Caco-2 (cell line): ENCODE measurements around the gene RASGRP3. TPM values are rescaled to one million over a fixed set of nuclear protein-coding genes. Genes with fewer than 3 reads are reported as not detected.

Experiments used
- BruUV-seq: library from RNA; stranded (reverse); fragments of 400-500 nt; replicated peaks from 2 replicates; lab custom pipeline; 2021; lab: Mats Ljungman, UMichigan
- CTCF ChIA-PET: fragments of 300-600 bp; sonication (Branson Sonifier 250); formaldehyde crosslinking; loops from one replicate; lab custom pipeline; 2022; ENCODE audit warnings: antibody characterized with exemption; lab: Charles Lee
- POLR2A ChIA-PET: fragments of 300-600 bp; sonication (Branson Sonifier 250); formaldehyde crosslinking; loops from one replicate; lab custom pipeline; 2022; ENCODE audit warnings: antibody characterized with exemption; lab: Charles Lee
- DNase-seq, 2 experiments: peaks; one replicate each; pipeline versions ENCODE4 v3.0.0 to v3.0.0-alpha.2; 2020 to 2022
- H3K27me3 ChIP-seq: replicated peaks from 2 replicates; pipeline ENCODE4 v1.6.0; 2011; ENCODE audit warnings: low read length; ENCODE audit not compliant: control insufficient read depth, insufficient read depth
- H3K36me3 ChIP-seq: 2 replicates; pipeline ENCODE4 v1.5.1; 2011; ENCODE audit warnings: low read length; ENCODE audit not compliant: control insufficient read depth, insufficient read depth
- H3K4me1 ChIP-seq: fragments of 250-450 bp; sonication (Bioruptor Pico); 2 replicates; pipeline ENCODE4 v1.5.1; 2020; ENCODE audit warnings: mild to moderate bottlenecking
- H3K4me3 ChIP-seq: 2 replicates; pipeline ENCODE4 v1.5.1; 2011; ENCODE audit warnings: low read depth, mild to moderate bottlenecking, control low read depth, low read length
- H3K9me3 ChIP-seq: fragments of 250-450 bp; sonication (Bioruptor Pico); 2 replicates; pipeline ENCODE4 v1.5.1; 2020; ENCODE audit warnings: mild to moderate bottlenecking, moderate library complexity
- H3K27ac Mint-ChIP-seq: one replicate; pipeline ENCODE4 v1.8.0; 2022; ENCODE audit warnings: mixed read lengths; ENCODE audit not compliant: unreplicated experiment
- H3K27me3 Mint-ChIP-seq: one replicate; pipeline ENCODE4 v1.8.0; 2022; ENCODE audit warnings: mixed read lengths; ENCODE audit not compliant: insufficient read depth, unreplicated experiment
- H3K36me3 Mint-ChIP-seq: one replicate; pipeline ENCODE4 v1.8.0; 2022; ENCODE audit warnings: mild to moderate bottlenecking, mixed read lengths; ENCODE audit not compliant: insufficient read depth, unreplicated experiment
- H3K4me1 Mint-ChIP-seq: one replicate; pipeline ENCODE4 v1.8.0; 2022; ENCODE audit warnings: low read depth, mixed read lengths; ENCODE audit not compliant: unreplicated experiment
- H3K4me3 Mint-ChIP-seq: one replicate; pipeline ENCODE4 v1.8.0; 2022; ENCODE audit warnings: mild to moderate bottlenecking, moderate library complexity, mixed read lengths; ENCODE audit not compliant: unreplicated experiment
- H3K9me3 Mint-ChIP-seq: one replicate; pipeline ENCODE4 v1.8.0; 2022; ENCODE audit warnings: mixed read lengths; ENCODE audit not compliant: unreplicated experiment
- CTCF ChIP-seq, 2 experiments: fragments of 200-600 bp in 1 of 2; IDR thresholded peaks; 1 replicate in 1 of 2; 2 replicates in 1 of 2; pipeline versions ENCODE4 v1.5.1 to v1.8.0; 2011 to 2022; ENCODE audit warnings: antibody characterized with exemption in 1 of 2, control low read depth in 1 of 2, inconsistent platforms in 1 of 2, low read depth in 1 of 2, low read length in 1 of 2, mild to moderate bottlenecking in 1 of 2, moderate library complexity in 1 of 2; ENCODE audit not compliant: insufficient read depth in 1 of 2, severe bottlenecking in 1 of 2, unreplicated experiment in 1 of 2
- intact Hi-C: fragments of 100-400 bp; cut with micrococcal nuclease; formaldehyde crosslinking; loops from one replicate; pipeline ENCODE4 v1.10.0; 2022; ENCODE audit not compliant: unreplicated experiment
- total RNA-seq: library from RNA; stranded (reverse); gene quantifications from 2 replicates; pipeline ENCODE4 v1.2.3, GENCODE V29; 2022

RASGRP3 gene
- total RNA-seq, 1 experiment from 2014 or later: 9.2 TPM

DNA sequence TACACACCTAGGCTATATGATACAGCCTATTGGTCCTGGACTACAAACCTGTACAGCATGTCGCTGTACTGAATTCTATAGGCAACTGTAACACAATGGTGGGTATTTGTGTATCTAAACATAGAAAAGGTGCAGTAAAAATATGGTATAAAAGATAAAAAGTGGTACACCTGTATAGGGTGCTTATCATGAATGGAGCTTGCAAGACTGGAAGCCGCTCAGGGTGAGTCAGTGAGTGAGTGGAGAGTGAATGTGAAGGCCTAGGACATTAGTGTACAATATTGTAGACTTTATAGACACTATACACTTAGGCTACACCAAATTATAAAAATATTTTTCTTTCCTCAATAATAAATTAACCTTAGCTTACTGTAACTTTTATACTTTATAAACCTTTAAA, 41.8 kb downstream of the RASGRP3 start:
- intact Hi-C loops: no loop called here
- TF ChIP-seq CTCF (IDR thresholded peaks at IDR 0.05; ENCODE audit: insufficient read depth in 1 of 2, low read depth in 1 of 2, low read length in 1 of 2, severe bottlenecking in 1 of 2, unreplicated experiment in 1 of 2): no peak
- no peaks in the 10 kb centered on the region for H3K9me3 ChIP-seq
- Mint-ChIP-seq H3K27me3 (no peaks in the 10 kb centered on the region), H3K4me1 (no peaks in the 10 kb centered on the region), H3K27ac (no peak overlapping the region), H3K4me3 (no peak overlapping the region), H3K9me3 (no peaks in the 10 kb centered on the region), H3K36me3 (no peaks in the 10 kb centered on the region)
- ChIA-PET CTCF (no interaction called here), POLR2A (no interaction called here)
- no TSS peak for BruUV-seq
- no peaks in the 10 kb centered on the region for H3K36me3 ChIP-seq
- no peaks in the 10 kb centered on the region for H3K27me3 ChIP-seq
- DNase-seq: no peak
- H3K4me1 ChIP-seq: no peaks in the 10 kb centered on the region
- no peak overlapping the region for H3K4me3 ChIP-seq

DNA sequence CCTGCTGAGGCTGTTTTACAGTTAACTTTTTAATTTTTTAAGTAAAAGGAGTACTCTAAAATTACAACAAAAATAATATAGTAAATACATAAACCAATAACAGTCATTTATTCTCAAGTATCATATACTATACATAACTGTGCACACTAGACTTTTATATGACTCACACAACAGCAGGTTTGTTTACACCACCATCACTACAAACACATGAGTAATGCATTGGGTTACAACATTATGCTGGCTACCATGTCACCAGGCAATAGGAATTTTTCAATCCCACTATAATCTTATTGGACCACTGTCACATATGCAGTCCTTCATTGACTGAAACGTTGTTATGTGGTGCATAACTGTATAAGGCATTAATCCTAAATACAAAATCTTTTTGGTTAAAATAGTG, 42.5 kb downstream of the RASGRP3 start:
- no peaks in the 10 kb centered on the region for H3K36me3 Mint-ChIP-seq

DNA sequence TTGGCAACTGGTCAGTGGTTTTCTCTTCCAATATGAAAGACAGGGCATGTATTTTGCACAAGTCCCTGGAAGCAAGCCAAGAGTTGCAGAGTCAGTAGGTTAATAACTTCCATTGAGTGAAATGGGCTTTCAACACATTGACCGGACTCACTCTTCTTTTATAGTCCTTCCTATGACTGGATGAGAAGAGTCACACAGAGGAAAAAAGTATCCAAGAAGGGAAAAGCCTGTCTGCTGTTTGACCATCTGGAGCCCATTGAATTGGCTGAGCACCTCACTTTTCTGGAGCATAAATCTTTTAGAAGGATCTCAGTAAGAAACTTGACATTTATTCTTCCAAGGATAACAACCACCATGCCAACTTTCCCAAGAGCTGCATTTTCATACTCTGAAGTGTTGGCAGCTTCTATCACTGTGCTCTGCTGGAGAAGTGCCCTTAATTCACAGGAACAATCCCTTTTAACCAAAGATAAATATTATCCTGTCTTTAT, 45.4 kb downstream of the RASGRP3 start:
- H3K27me3 Mint-ChIP-seq: no peaks in the 10 kb centered on the region
- H3K36me3 Mint-ChIP-seq: no peaks in the 10 kb centered on the region
- no peaks in the 10 kb centered on the region for H3K9me3 ChIP-seq
- H3K9me3 Mint-ChIP-seq: no peaks in the 10 kb centered on the region
- POLR2A ChIA-PET: no interaction called here
- no peaks in the 10 kb centered on the region for H3K4me1 Mint-ChIP-seq
- CTCF ChIA-PET: no interaction called here
- no peaks in the 10 kb centered on the region for H3K36me3 ChIP-seq
- H3K4me3 Mint-ChIP-seq: no peak overlapping the region
- no peaks in the 10 kb centered on the region for H3K4me1 ChIP-seq
- intact Hi-C loops: no loop called here
- no TSS peak for BruUV-seq
- no peak overlapping the region for H3K4me3 ChIP-seq
- H3K27me3 ChIP-seq: no peaks in the 10 kb centered on the region
- H3K27ac Mint-ChIP-seq: no peak overlapping the region
- no peak for TF ChIP-seq CTCF (IDR thresholded peaks at IDR 0.05; ENCODE audit: insufficient read depth in 1 of 2, low read depth in 1 of 2, low read length in 1 of 2, severe bottlenecking in 1 of 2, unreplicated experiment in 1 of 2)
- no peak for DNase-seq

More for the DNA sequence above, 42.5 kb downstream of the RASGRP3 start:
- H3K4me1 Mint-ChIP-seq: no peaks in the 10 kb centered on the region
- BruUV-seq: no TSS peak
- no peaks in the 10 kb centered on the region for H3K9me3 ChIP-seq
- H3K27me3 ChIP-seq: no peaks in the 10 kb centered on the region
- TF ChIP-seq CTCF (IDR thresholded peaks at IDR 0.05; ENCODE audit: insufficient read depth in 1 of 2, low read depth in 1 of 2, low read length in 1 of 2, severe bottlenecking in 1 of 2, unreplicated experiment in 1 of 2): no peak
- H3K9me3 Mint-ChIP-seq: no peaks in the 10 kb centered on the region
- intact Hi-C loops: no loop called here
- H3K4me3 ChIP-seq: no peak overlapping the region
- ChIA-PET POLR2A (no interaction called here), CTCF (no interaction called here)
- no peaks in the 10 kb centered on the region for H3K36me3 ChIP-seq
- H3K27ac Mint-ChIP-seq: no peak overlapping the region
- H3K4me1 ChIP-seq: no peaks in the 10 kb centered on the region
- no peak overlapping the region for H3K4me3 Mint-ChIP-seq
- H3K27me3 Mint-ChIP-seq: no peaks in the 10 kb centered on the region
- DNase-seq: no peak
